ENCODE results near the gene NAP1L1. TPM values are rescaled to one million over a fixed set of nuclear protein-coding genes. Genes with fewer than 3 reads are reported as not detected.

The NAP1L1 gene
- total RNA-seq, 1 experiment from 2014 or later: 946 TPM

GRCh38 chr12:76029982-76030340 lies 54.5 kb downstream of the NAP1L1 start:
- ChIA-PET POLR2A (interaction anchor here (1.8 to 2.2 kb wide), 2 partner anchors 11 to 70 kb away, joined by 4 to 14 read pairs; no protein-coding TSS in a partner anchor), CTCF (interaction anchor here (0.9 to 4.8 kb wide), 4 partner anchors 70 to 505 kb away, joined by 3 to 24 read pairs (median 13); no protein-coding TSS in a partner anchor)
- Mint-ChIP-seq H3K4me3 (peak overlapping the region; percentile 91), H3K4me1 (peaks cover 61% of the 10 kb centered on the region), H3K27me3 (ENCODE audit: low read depth) (peaks cover 3% of the 10 kb centered on the region; the same call in 1 of the 2 replicates), H3K27ac (no peak overlapping the region), H3K9me3 (no peaks in the 10 kb centered on the region), H3K36me3 (peaks cover 32% of the 10 kb centered on the region)
- ATAC-seq (no peak), DNase-seq (ENCODE audit: low spot score) (peak; percentile 22)
- TF ChIP-seq TEAD4 (CRISPR knock-in tag; IDR thresholded peaks at IDR 0.05) (no peak), USF1 (CRISPR knock-in tag; IDR thresholded peaks at IDR 0.05) (no peak), E2F1 (CRISPR knock-in tag; IDR thresholded peaks at IDR 0.05) (no peak), NR3C1 (CRISPR knock-in tag; conservative IDR thresholded peaks at IDR 0.05; ENCODE audit: low read depth) (peak; percentile 85; the same call in 1 of the 2 replicates), OVOL2 (CRISPR knock-in tag; IDR thresholded peaks at IDR 0.05; ENCODE audit: borderline replicate concordance) (no peak), FOXP4 (CRISPR knock-in tag; IDR thresholded peaks at IDR 0.05) (no peak), ZBTB21 (CRISPR knock-in tag; IDR thresholded peaks at IDR 0.05; ENCODE audit: borderline replicate concordance) (0 out of 2 replicates have a peak, but pooled peaks have one; percentile 30), AFF4 (CRISPR knock-in tag; IDR thresholded peaks at IDR 0.05; ENCODE audit: borderline replicate concordance) (peak; percentile 30; the same call in 1 of the 2 replicates)

GRCh38 chr12:76028571-76029277 lies 55.8 kb downstream of the NAP1L1 start:
- ChIA-PET POLR2A (no interaction called here), CTCF (no interaction called here)
- Mint-ChIP-seq H3K4me1 (peaks cover 51% of the 10 kb centered on the region), H3K36me3 (peaks cover 32% of the 10 kb centered on the region), H3K27me3 (ENCODE audit: low read depth) (peaks cover 3% of the 10 kb centered on the region; the same call in 1 of the 2 replicates), H3K4me3 (peak overlapping the region; percentile 91), H3K9me3 (no peaks in the 10 kb centered on the region), H3K27ac (peak overlapping the region; percentile 78)
- no peak for TF ChIP-seq ZBTB21 (CRISPR knock-in tag; IDR thresholded peaks at IDR 0.05; ENCODE audit: borderline replicate concordance)
- TF ChIP-seq MXD4 (CRISPR knock-in tag; IDR thresholded peaks at IDR 0.05; ENCODE audit: borderline replicate concordance): no peak
- no peak for TF ChIP-seq JUN (CRISPR knock-in tag; IDR thresholded peaks at IDR 0.05)
- no peak for ATAC-seq
- DNase-seq (ENCODE audit: low spot score): no peak

GRCh38 chr12:76026643-76027063 lies 57.8 kb downstream of the NAP1L1 start:
- ChIA-PET POLR2A (no interaction called here), CTCF (no interaction called here)
- Mint-ChIP-seq H3K9me3 (no peaks in the 10 kb centered on the region), H3K36me3 (peaks cover 32% of the 10 kb centered on the region), H3K27me3 (ENCODE audit: low read depth) (peaks cover 3% of the 10 kb centered on the region; the same call in 1 of the 2 replicates), H3K4me1 (peaks cover 38% of the 10 kb centered on the region), H3K27ac (peak overlapping the region; percentile 83), H3K4me3 (peak overlapping the region; percentile 29)
- ATAC-seq: no peak
- no peak for DNase-seq (ENCODE audit: low spot score)
- TF ChIP-seq NR2C2 (CRISPR knock-in tag; IDR thresholded peaks at IDR 0.05) (no peak), RORB (CRISPR knock-in tag; IDR thresholded peaks at IDR 0.05) (no peak), ZNF512 (CRISPR knock-in tag; IDR thresholded peaks at IDR 0.05; ENCODE audit: borderline replicate concordance) (no peak), MYBL2 (CRISPR knock-in tag; IDR thresholded peaks at IDR 0.05) (no peak), TEAD1 (CRISPR knock-in tag; IDR thresholded peaks at IDR 0.05) (no peak), GRHL2 (CRISPR knock-in tag; IDR thresholded peaks at IDR 0.05; ENCODE audit: insufficient replicate concordance, severe bottlenecking) (no peak)

Data from WTC11 (cell line).